Stimulated activated CD4-positive, alpha-beta T cell treated with anti-CD3 and anti-CD28 coated beads, TNF-alpha, amount 100 ng/mL, for 1 hour (primary cell): Measurements from ENCODE around the gene SAT2.

Source experiments
- DNase-seq, 3 donors: peaks; one replicate each; pipeline ENCODE4 v3.0.0-alpha.2; 2020; ENCODE audit warnings: low read depth in 3 of 3, low spot score in 1 of 3

SAT2 gene

GRCh38 chr17:7576432-7576937 is 51.1 kb downstream of the SAT2 start:
- DNase-seq, result no peak
